Osteoblast (primary cell): ENCODE measurements around the gene HYOU1. TPM values are rescaled to one million over a fixed set of nuclear protein-coding genes. Genes with fewer than 3 reads are reported as not detected.
A peak's percentile ranks its signal among the peaks of the same experiment; 100 is the strongest.

Source experiments
- DNase-seq: peaks from one replicate; pipeline ENCODE4 v3.0.0; 2011; ENCODE audit warnings: low spot score, mixed read lengths; ENCODE audit not compliant: insufficient read length; ENCODE audit errors: missing footprints
- H2AFZ ChIP-seq: 2 replicates; pipeline ENCODE4 v1.6.0; 2011; ENCODE audit warnings: mild to moderate bottlenecking, low read length
- H3K27ac ChIP-seq: 2 replicates; pipeline ENCODE4 v1.5.1; 2011; ENCODE audit warnings: mild to moderate bottlenecking, low read depth, low read length, moderate library complexity
- H3K27me3 ChIP-seq: 2 replicates; pipeline ENCODE4 v1.6.0; 2012; ENCODE audit warnings: mild to moderate bottlenecking, control low read depth, inconsistent platforms, low read length, moderate library complexity; ENCODE audit not compliant: insufficient read depth
- H3K36me3 ChIP-seq: 2 replicates; pipeline ENCODE4 v1.5.1; 2011; ENCODE audit warnings: mild to moderate bottlenecking, low read length, control low read depth, moderate library complexity; ENCODE audit not compliant: insufficient read depth
- H3K4me1 ChIP-seq: 2 replicates; pipeline ENCODE4 v1.5.1; 2011; ENCODE audit warnings: mild to moderate bottlenecking, low read length, control low read depth, moderate library complexity; ENCODE audit not compliant: insufficient read depth
- H3K4me2 ChIP-seq: 2 replicates; pipeline ENCODE4 v1.6.0; 2011; ENCODE audit warnings: mild to moderate bottlenecking, low read length; ENCODE audit not compliant: insufficient read depth
- H3K4me3 ChIP-seq: fragments of 200-600 bp; sonication (generic); 3 replicates; pipeline ENCODE4 v1.5.1; 2012; ENCODE audit warnings: mild to moderate bottlenecking, low read length, inconsistent platforms; ENCODE audit not compliant: insufficient read depth
- H3K79me2 ChIP-seq: 2 replicates; pipeline ENCODE4 v1.6.0; 2012; ENCODE audit warnings: mild to moderate bottlenecking, low read length, control low read depth, inconsistent platforms; ENCODE audit not compliant: insufficient read depth
- H3K9me3 ChIP-seq: 2 replicates; pipeline ENCODE4 v1.5.1; 2011; ENCODE audit warnings: low read depth, low read length, control low read depth
- H4K20me1 ChIP-seq: 2 replicates; pipeline ENCODE4 v1.6.0; 2012; ENCODE audit warnings: mild to moderate bottlenecking, low read length, control low read depth; ENCODE audit not compliant: insufficient read depth
- CTCF ChIP-seq: IDR thresholded peaks from 2 replicates; pipeline ENCODE4 v1.5.1; 2011; ENCODE audit warnings: mild to moderate bottlenecking, low read depth, low read length, moderate library complexity; ENCODE audit errors: extremely low read depth
- total RNA-seq: library from RNA; depleted of rRNA; stranded (reverse); fragments of >200 nt; gene quantifications from 2 replicates; pipeline ENCODE4 v1.2.3, GENCODE V29; 2012

The HYOU1 gene
- total RNA-seq, 1 donor: 117 TPM

GRCh38 chr11:119087123-119087522, 30.1 kb upstream of the HYOU1 start:
- Histone ChIP-seq H2AFZ (no peak overlapping the region), H3K27me3 (no peaks in the 10 kb centered on the region), H3K4me2 (no peak overlapping the region), H3K27ac (no peak overlapping the region), H3K4me1 (peaks cover 11% of the 10 kb centered on the region), H4K20me1 (no peaks in the 10 kb centered on the region), H3K9me3 (no peaks in the 10 kb centered on the region), H3K79me2 (peaks cover 34% of the 10 kb centered on the region), H3K36me3 (peaks cover 27% of the 10 kb centered on the region), H3K4me3 (no peak overlapping the region)
- DNase-seq: peak; percentile 22
- no peak for TF ChIP-seq CTCF

GRCh38 chr11:119085437-119085847, 28.4 kb upstream of the HYOU1 start:
- Histone ChIP-seq H3K4me3 (peak overlapping the region; percentile 93), H4K20me1 (no peaks in the 10 kb centered on the region), H3K4me2 (peak overlapping the region; percentile 99), H3K9me3 (no peaks in the 10 kb centered on the region), H3K4me1 (peaks cover 11% of the 10 kb centered on the region), H3K79me2 (peaks cover 26% of the 10 kb centered on the region), H2AFZ (peak overlapping the region; percentile 90), H3K27me3 (no peaks in the 10 kb centered on the region), H3K36me3 (peaks cover 28% of the 10 kb centered on the region), H3K27ac (peak overlapping the region; percentile 93)
- peak; percentile 86 for DNase-seq
- no peak for TF ChIP-seq CTCF

- TF ChIP-seq CTCF: no peak
- Histone ChIP-seq H3K27ac (peak within 1 kb of the TSS; percentile 93), H4K20me1 (no peaks in the 10 kb centered on the region), H3K9me3 (no peaks in the 10 kb centered on the region), H3K79me2 (peaks cover 26% of the 10 kb centered on the region), H3K4me1 (peaks cover 11% of the 10 kb centered on the region), H3K4me3 (peak within 1 kb of the TSS; percentile 93), H3K4me2 (peak within 1 kb of the TSS; percentile 99), H3K27me3 (no peaks in the 10 kb centered on the region), H3K36me3 (peaks cover 24% of the 10 kb centered on the region), H2AFZ (peak within 1 kb of the TSS; percentile 90)
- DNase-seq: peak; percentile 96
Measured at GRCh38 chr11:119084663-119085436, 27.8 kb upstream of the HYOU1 start, which contains the start of gene HMBS. Gene HMBS, plus strand, starts transcription at chr11:119084881. Its CDS starts 153 bp downstream, at chr11:119085034.

- H3K27me3 ChIP-seq: no peaks in the 10 kb centered on the region
- no peak overlapping the region for H3K4me3 ChIP-seq
- no peak overlapping the region for H2AFZ ChIP-seq
- H3K36me3 ChIP-seq: peaks cover 45% of the 10 kb centered on the region
- no peak for TF ChIP-seq CTCF
- H3K27ac ChIP-seq: no peak overlapping the region
- no peaks in the 10 kb centered on the region for H4K20me1 ChIP-seq
- peaks cover 11% of the 10 kb centered on the region for H3K4me1 ChIP-seq
- peaks cover 13% of the 10 kb centered on the region for H3K79me2 ChIP-seq
- H3K4me2 ChIP-seq: no peak overlapping the region
- no peaks in the 10 kb centered on the region for H3K9me3 ChIP-seq
- DNase-seq: peak; percentile 23
Measured at GRCh38 chr11:119081682-119082260, 24.8 kb upstream of the HYOU1 start.
